Measurements from ENCODE around the gene KCNJ6. TPM values are rescaled to one million over a fixed set of nuclear protein-coding genes. Genes with fewer than 3 reads are reported as not detected.

KCNJ6 gene
- total RNA-seq, 1 donor from 2014 or later: 2.6 TPM

- Histone ChIP-seq H2AFZ (ENCODE audit: low read depth, low read length) (no peak overlapping the region), H4K20me1 (ENCODE audit: insufficient read depth, low read length) (no peaks in the 10 kb centered on the region), H3K36me3 (ENCODE audit: insufficient read depth, low read length) (no peaks in the 10 kb centered on the region), H3K79me2 (ENCODE audit: insufficient read depth, low read length) (no peaks in the 10 kb centered on the region), H3K4me2 (ENCODE audit: low read length) (no peak overlapping the region), H3K9ac (ENCODE audit: low read length) (no peak overlapping the region), H3K27ac (ENCODE audit: low read depth, low read length) (no peak overlapping the region), H3K4me1 (ENCODE audit: insufficient read depth, low read length) (no peaks in the 10 kb centered on the region), H3K27me3 (ENCODE audit: insufficient read depth, low read length) (peaks cover 15% of the 10 kb centered on the region), H3K9me3 (ENCODE audit: insufficient read depth, low read depth, low read length) (no peaks in the 10 kb centered on the region), H3K4me3 (ENCODE audit: insufficient read depth, low read depth, low read length) (no peak overlapping the region)
- Mint-ChIP-seq H3K36me3 (ENCODE audit: low read depth, unreplicated experiment) (peaks cover 1% of the 10 kb centered on the region), H3K4me3 (ENCODE audit: unreplicated experiment) (no peak overlapping the region), H3K9me3 (ENCODE audit: unreplicated experiment) (peaks cover 4% of the 10 kb centered on the region), H3K4me1 (ENCODE audit: low read depth, unreplicated experiment) (peaks cover 14% of the 10 kb centered on the region), H3K27me3 (ENCODE audit: low read depth, unreplicated experiment) (peaks cover 24% of the 10 kb centered on the region), H3K27ac (ENCODE audit: unreplicated experiment) (no peak overlapping the region)
- DNase-seq (ENCODE audit: low read depth): no peak
- TF ChIP-seq CTCF (IDR thresholded peaks at IDR 0.05; ENCODE audit: insufficient read depth, low read depth, low read length): no peak
- no peak for TF ChIP-seq EZH2 (IDR thresholded peaks at IDR 0.05; ENCODE audit: insufficient read depth, low read length)
- no peak for FAIRE-seq
Measured at GRCh38 chr21:37734846-37735245, 181.4 kb downstream of the KCNJ6 start.

GRCh38 chr21:37732927-37733326, 183.3 kb downstream of the KCNJ6 start:
- H3K9me3 Mint-ChIP-seq (ENCODE audit: unreplicated experiment): peaks cover 7% of the 10 kb centered on the region
- Histone ChIP-seq H3K27ac (ENCODE audit: low read depth, low read length) (no peak overlapping the region), H3K9ac (ENCODE audit: low read length) (no peak overlapping the region), H3K4me1 (ENCODE audit: insufficient read depth, low read length) (no peaks in the 10 kb centered on the region), H3K36me3 (ENCODE audit: insufficient read depth, low read length) (no peaks in the 10 kb centered on the region), H4K20me1 (ENCODE audit: insufficient read depth, low read length) (no peaks in the 10 kb centered on the region), H3K9me3 (ENCODE audit: insufficient read depth, low read depth, low read length) (no peaks in the 10 kb centered on the region), H3K27me3 (ENCODE audit: insufficient read depth, low read length) (peaks cover 12% of the 10 kb centered on the region), H2AFZ (ENCODE audit: low read depth, low read length) (no peak overlapping the region), H3K4me2 (ENCODE audit: low read length) (no peak overlapping the region), H3K79me2 (ENCODE audit: insufficient read depth, low read length) (no peaks in the 10 kb centered on the region), H3K4me3 (ENCODE audit: insufficient read depth, low read depth, low read length) (no peak overlapping the region)
- no peak overlapping the region for H3K27ac Mint-ChIP-seq (ENCODE audit: unreplicated experiment)
- H3K36me3 Mint-ChIP-seq (ENCODE audit: low read depth, unreplicated experiment): peaks cover 1% of the 10 kb centered on the region
- no peak for DNase-seq (ENCODE audit: low read depth)
- H3K4me3 Mint-ChIP-seq (ENCODE audit: unreplicated experiment): no peak overlapping the region
- no peak for TF ChIP-seq CTCF (IDR thresholded peaks at IDR 0.05; ENCODE audit: insufficient read depth, low read depth, low read length)
- H3K4me1 Mint-ChIP-seq (ENCODE audit: low read depth, unreplicated experiment): peaks cover 8% of the 10 kb centered on the region
- H3K27me3 Mint-ChIP-seq (ENCODE audit: low read depth, unreplicated experiment): peaks cover 22% of the 10 kb centered on the region
- FAIRE-seq: no peak

GRCh38 chr21:37724201-37724600, 192.1 kb downstream of the KCNJ6 start:
- Histone ChIP-seq H3K27ac (ENCODE audit: low read depth, low read length) (no peak overlapping the region), H3K4me1 (ENCODE audit: insufficient read depth, low read length) (no peaks in the 10 kb centered on the region), H3K4me3 (ENCODE audit: insufficient read depth, low read depth, low read length) (no peak overlapping the region), H3K9ac (ENCODE audit: low read length) (no peak overlapping the region), H3K36me3 (ENCODE audit: insufficient read depth, low read length) (no peaks in the 10 kb centered on the region), H3K9me3 (ENCODE audit: insufficient read depth, low read depth, low read length) (no peaks in the 10 kb centered on the region), H3K4me2 (ENCODE audit: low read length) (no peak overlapping the region), H4K20me1 (ENCODE audit: insufficient read depth, low read length) (no peaks in the 10 kb centered on the region), H3K79me2 (ENCODE audit: insufficient read depth, low read length) (no peaks in the 10 kb centered on the region), H3K27me3 (ENCODE audit: insufficient read depth, low read length) (no peaks in the 10 kb centered on the region), H2AFZ (ENCODE audit: low read depth, low read length) (no peak overlapping the region)
- no peak overlapping the region for H3K4me3 Mint-ChIP-seq (ENCODE audit: unreplicated experiment)
- peaks cover 3% of the 10 kb centered on the region for H3K9me3 Mint-ChIP-seq (ENCODE audit: unreplicated experiment)
- H3K4me1 Mint-ChIP-seq (ENCODE audit: low read depth, unreplicated experiment): peaks cover 2% of the 10 kb centered on the region
- no peak for FAIRE-seq
- no peaks in the 10 kb centered on the region for H3K36me3 Mint-ChIP-seq (ENCODE audit: low read depth, unreplicated experiment)
- no peak for DNase-seq (ENCODE audit: low read depth)
- peaks cover 3% of the 10 kb centered on the region for H3K27me3 Mint-ChIP-seq (ENCODE audit: low read depth, unreplicated experiment)
- TF ChIP-seq EZH2 (IDR thresholded peaks at IDR 0.05; ENCODE audit: insufficient read depth, low read length): no peak
- no peak for TF ChIP-seq CTCF (IDR thresholded peaks at IDR 0.05; ENCODE audit: insufficient read depth, low read depth, low read length)
- H3K27ac Mint-ChIP-seq (ENCODE audit: unreplicated experiment): no peak overlapping the region

Data from astrocyte (in vitro differentiated cells and primary cell).